GM21526 (cell line): Measurements from ENCODE around the gene MRAP.

Experiments used
- ATAC-seq: cut with Tn5 transposase; IDR thresholded peaks from one replicate; pipeline ENCODE4 v1.9.1; 2021; ENCODE audit warnings: moderate library complexity; ENCODE audit not compliant: unreplicated experiment, low FRiP score

The MRAP gene

GRCh38 chr21:32321480-32321879 lies 22.8 kb downstream of the MRAP start:
- ATAC-seq = no peak

GRCh38 chr21:32322103-32322502 lies 23.4 kb downstream of the MRAP start:
- no peak for ATAC-seq

- ATAC-seq = no peak
Observed at GRCh38 chr21:32322676-32323075, 24.0 kb downstream of the MRAP start.

- ATAC-seq = no peak
Observed at GRCh38 chr21:32325706-32326105, 27.1 kb downstream of the MRAP start.

- no peak for ATAC-seq
Observed at GRCh38 chr21:32328595-32328994, 29.9 kb downstream of the MRAP start.

GRCh38 chr21:32329331-32329730 lies 30.7 kb downstream of the MRAP start:
- no peak for ATAC-seq

- no peak for ATAC-seq
Observed at GRCh38 chr21:32329776-32330175, 31.1 kb downstream of the MRAP start.

- ATAC-seq = no peak
Observed at GRCh38 chr21:32330784-32331311, 32.2 kb downstream of the MRAP start.

- no peak for ATAC-seq
Observed at GRCh38 chr21:32331444-32332305, 33.0 kb downstream of the MRAP start.

GRCh38 chr21:32332463-32332951 lies 33.9 kb downstream of the MRAP start:
- ATAC-seq = no peak

- ATAC-seq = no peak
Observed at GRCh38 chr21:32333953-32334673, 35.5 kb downstream of the MRAP start.

GRCh38 chr21:32334980-32335531 lies 36.4 kb downstream of the MRAP start:
- ATAC-seq = no peak

- no peak for ATAC-seq
Observed at GRCh38 chr21:32335601-32336575, 37.2 kb downstream of the MRAP start.

GRCh38 chr21:32336711-32337110 lies 38.1 kb downstream of the MRAP start:
- ATAC-seq = no peak

GRCh38 chr21:32337206-32337605 lies 38.6 kb downstream of the MRAP start:
- ATAC-seq = no peak

- ATAC-seq = no peak
Observed at GRCh38 chr21:32338209-32338921, 39.7 kb downstream of the MRAP start.

GRCh38 chr21:32340863-32341848 lies 42.5 kb downstream of the MRAP start:
- ATAC-seq = no peak

GRCh38 chr21:32346951-32347350 lies 48.3 kb downstream of the MRAP start:
- ATAC-seq = no peak
